Testis (tissue), 2 donors: ENCODE results near the gene MEF2C.

Experiments
- CTCF ChIP-seq, 3 experiments: fragments of 450-650 bp in 2 of 3; fragments of 200-600 bp in 1 of 3; sonication (generic) in 1 of 3; IDR thresholded peaks; one replicate each; pipeline ENCODE4 v1.5.1; 2016 to 2019; ENCODE audit warnings: antibody characterized with exemption in 3 of 3, mild to moderate bottlenecking in 2 of 3, moderate library complexity in 1 of 3
- POLR2A ChIP-seq: fragments of 450-650 bp; IDR thresholded peaks from one replicate; pipeline ENCODE4 v1.6.1; 2017; ENCODE audit warnings: antibody characterized with exemption, mild to moderate bottlenecking, moderate library complexity

GRCh38 chr5:88886252-88886651 is 3.3 kb upstream of the MEF2C start:
- TF ChIP-seq CTCF (IDR thresholded peaks at IDR 0.05) (no peak), POLR2A (no peak)
